Neural progenitor cell (in vitro differentiated cells): ENCODE results near the gene PDCD7. TPM values are rescaled to one million over a fixed set of nuclear protein-coding genes. Genes with fewer than 3 reads are reported as not detected.

Source experiments
- DNase-seq: peaks from one replicate; pipeline ENCODE4 v3.0.0-alpha.2; 2016; ENCODE audit warnings: low spot score
- H2AFZ ChIP-seq: fragments of 200-600 bp; sonication (generic); replicated peaks from 2 replicates; pipeline ENCODE4 v1.6.1; 2016; ENCODE audit warnings: antibody characterized with exemption
- H3F3A ChIP-seq: fragments of 200-600 bp; sonication (generic); 2 replicates; pipeline ENCODE4 v1.6.1; 2016; ENCODE audit warnings: antibody characterized with exemption, low read depth
- H3K27ac ChIP-seq: fragments of 200-600 bp; sonication (generic); 2 replicates; pipeline ENCODE4 v1.5.1; 2016; ENCODE audit warnings: mild to moderate bottlenecking
- H3K27me3 ChIP-seq: fragments of 200-600 bp; sonication (generic); 2 replicates; pipeline ENCODE4 v1.6.1; 2016; ENCODE audit warnings: mild to moderate bottlenecking, moderate library complexity
- H3K36me3 ChIP-seq: fragments of 200-600 bp; sonication (generic); 2 replicates; pipeline ENCODE4 v1.5.1; 2016
- H3K4me1 ChIP-seq: fragments of 200-600 bp; sonication (generic); 2 replicates; pipeline ENCODE4 v1.6.1; 2016; ENCODE audit warnings: mixed run types
- H3K4me2 ChIP-seq: fragments of 200-600 bp; sonication (generic); 2 replicates; pipeline ENCODE4 v1.6.1; 2016
- H3K4me3 ChIP-seq: fragments of 200-600 bp; sonication (generic); 2 replicates; pipeline ENCODE4 v1.5.1; 2016
- H3K79me2 ChIP-seq: fragments of 200-600 bp; sonication (generic); 2 replicates; pipeline ENCODE4 v1.6.1; 2016; ENCODE audit warnings: low read depth
- H3K9ac ChIP-seq: fragments of 200-600 bp; sonication (generic); 2 replicates; pipeline ENCODE4 v1.6.1; 2016
- H3K9me3 ChIP-seq: fragments of 200-600 bp; sonication (generic); 2 replicates; pipeline ENCODE4 v1.5.1; 2016; ENCODE audit warnings: low read depth
- H4K20me1 ChIP-seq: fragments of 200-600 bp; sonication (generic); 2 replicates; pipeline ENCODE4 v1.6.1; 2016; ENCODE audit warnings: low read depth
- H3K27ac Mint-ChIP-seq: 3 replicates; pipeline ENCODE4 v1.8.0; 2021; ENCODE audit warnings: mixed read lengths
- H3K27me3 Mint-ChIP-seq: 2 replicates; pipeline ENCODE4 v1.8.0; 2022; ENCODE audit warnings: low read depth, mild to moderate bottlenecking, inconsistent platforms, moderate library complexity, mixed read lengths; ENCODE audit not compliant: insufficient read depth
- H3K36me3 Mint-ChIP-seq: 3 replicates; pipeline ENCODE4 v1.8.0; 2021; ENCODE audit warnings: mixed read lengths
- H3K4me1 Mint-ChIP-seq: 3 replicates; pipeline ENCODE4 v1.8.0; 2021; ENCODE audit warnings: mixed read lengths
- H3K4me3 Mint-ChIP-seq: 3 replicates; pipeline ENCODE4 v1.8.0; 2021; ENCODE audit warnings: mild to moderate bottlenecking, moderate library complexity, mixed read lengths
- H3K9me3 Mint-ChIP-seq: 3 replicates; pipeline ENCODE4 v1.8.0; 2020; ENCODE audit warnings: mixed read lengths
- CTCF ChIP-seq: fragments of 200-600 bp; sonication (generic); IDR thresholded peaks from 2 replicates; pipeline ENCODE4 v1.5.1; 2017; ENCODE audit warnings: antibody characterized with exemption, mild to moderate bottlenecking
- EZH2 ChIP-seq: fragments of 200-600 bp; sonication (generic); IDR thresholded peaks from 2 replicates; pipeline ENCODE4 v1.6.1; 2017; ENCODE audit warnings: antibody characterized with exemption, mild to moderate bottlenecking, moderate library complexity
- EZH2phosphoT487 ChIP-seq: fragments of 200-600 bp; sonication (generic); IDR thresholded peaks from 2 replicates; pipeline ENCODE4 v1.6.1; 2017; ENCODE audit warnings: antibody characterized with exemption
- small RNA-seq: library from RNA; depleted of rRNA; stranded (forward); fragments of <200 nt; gene quantifications from one replicate; pipeline ENCODE3, GENCODE V24; 2015
- total RNA-seq: library from RNA; depleted of rRNA; stranded (reverse); fragments of >200 nt; gene quantifications from 2 replicates; pipeline ENCODE4 v1.2.3, GENCODE V29; 2015; ENCODE audit warnings: low replicate concordance

The PDCD7 gene
- total RNA-seq, 1 donor from 2014 or later = 24.7 TPM

- Histone ChIP-seq H3K27ac (no peak within 1 kb of the TSS), H3K27me3 (peaks cover 30% of the 10 kb centered on the region), H3K9me3 (no peaks in the 10 kb centered on the region), H3K36me3 (no peaks in the 10 kb centered on the region), H3K79me2 (no peaks in the 10 kb centered on the region), H3K4me3 (peak within 1 kb of the TSS; percentile 51), H3F3A (peaks cover 37% of the 10 kb centered on the region), H2AFZ (peak within 1 kb of the TSS; percentile 83), H3K9ac (no peak within 1 kb of the TSS), H3K4me1 (peaks cover 30% of the 10 kb centered on the region), H4K20me1 (no peaks in the 10 kb centered on the region), H3K4me2 (peak within 1 kb of the TSS; percentile 95)
- no peak for TF ChIP-seq EZH2
- TF ChIP-seq EZH2phosphoT487 = no peak
- TF ChIP-seq CTCF = no peak
- Mint-ChIP-seq H3K9me3 (peaks cover 4% of the 10 kb centered on the region), H3K4me1 (peaks cover 34% of the 10 kb centered on the region), H3K27ac (no peak within 1 kb of the TSS), H3K36me3 (no peaks in the 10 kb centered on the region), H3K27me3 (peaks cover 22% of the 10 kb centered on the region), H3K4me3 (peak within 1 kb of the TSS; percentile 71)
- peak; percentile 78 for DNase-seq
Measured at GRCh38 chr15:65067645-65068402, 65.8 kb downstream of the PDCD7 start, which contains the start of gene RASL12. Gene RASL12, minus strand, starts transcription at chr15:65067991. Its CDS starts 156 bp downstream, at chr15:65067835.

Small RNA genes within 50 kb of the gene (small RNA-seq; reads per million reads assigned to genes)
- gene AC013553.1 = not detected

Other genes starting within 250 kb of the PDCD7 start
- gene ANKDD1A, start 221.9 kb downstream of the PDCD7 start, total RNA-seq = 6.1 and 7.1 TPM in 2 replicates
- gene SPG21, start 143.9 kb downstream of the PDCD7 start, total RNA-seq = 84.4 and 109 TPM in 2 replicates
- 22.2 and 30.3 TPM in 2 replicates for gene MTFMT, start 104.2 kb downstream of the PDCD7 start, total RNA-seq
- gene SLC51B, start 88.4 kb downstream of the PDCD7 start, total RNA-seq = not detected in 2 replicates
- 5.8 and 7.7 TPM in 2 replicates for gene RASL12, start 65.8 kb downstream of the PDCD7 start, total RNA-seq
- gene KBTBD13, start 57.1 kb downstream of the PDCD7 start, total RNA-seq = not detected in 2 replicates
- gene UBAP1L, start 18.6 kb downstream of the PDCD7 start, total RNA-seq = 0.39 and 1.1 TPM in 2 replicates
- 31.5 and 72.6 TPM in 2 replicates for gene CLPX, start 51.5 kb upstream of the PDCD7 start, total RNA-seq
- gene CILP, start 77.7 kb upstream of the PDCD7 start, total RNA-seq = 0.22 TPM in 1 of 2 replicates, not detected in the other
- gene PARP16, start 153.1 kb upstream of the PDCD7 start, total RNA-seq = 5.7 and 9.4 TPM in 2 replicates
- gene RNU5A-1, start 162.2 kb upstream of the PDCD7 start, total RNA-seq = not detected in 2 replicates
- not detected in 2 replicates for gene RNU5B-1, start 170.9 kb upstream of the PDCD7 start, total RNA-seq
- 15.8 and 29.4 TPM in 2 replicates for gene IGDCC3, start 244.2 kb upstream of the PDCD7 start, total RNA-seq